RWPE2 (cell line): ENCODE results near the gene MXD3.
"Not testable (repeated sequence)": the region's sequence is repeated elsewhere in the genome, so short reads cannot be mapped to it uniquely, and the experiment has no call there.

Experiments
- ATAC-seq: fragments of 200-7000 bp; cut with Tn5 transposase; 3 replicates; pipeline ENCODE4 v1.9.1; 2021; ENCODE audit warnings: low read depth
- DNase-seq: peaks from one replicate; pipeline ENCODE4 v3.0.0-alpha.2; 2020; ENCODE audit warnings: low spot score
- H3K27ac ChIP-seq: fragments of 450-650 bp; 2 replicates; pipeline ENCODE4 v1.5.1; 2017; ENCODE audit warnings: mild to moderate bottlenecking; ENCODE audit not compliant: poor library complexity, severe bottlenecking
- H3K27me3 ChIP-seq: fragments of 250-450 bp; sonication (Bioruptor Pico); 2 replicates; pipeline ENCODE4 v1.5.1; 2021; ENCODE audit warnings: mild to moderate bottlenecking, moderate library complexity; ENCODE audit not compliant: insufficient read depth, poor library complexity, severe bottlenecking
- H3K36me3 ChIP-seq: fragments of 250-450 bp; sonication (Bioruptor Pico); 2 replicates; pipeline ENCODE4 v1.5.1; 2020; ENCODE audit warnings: low read depth, mild to moderate bottlenecking, moderate library complexity
- H3K4me1 ChIP-seq: fragments of 250-450 bp; sonication (Bioruptor Pico); 2 replicates; pipeline ENCODE4 v1.5.1; 2021; ENCODE audit warnings: mild to moderate bottlenecking, moderate library complexity; ENCODE audit not compliant: insufficient read depth, poor library complexity, severe bottlenecking
- H3K4me3 ChIP-seq: fragments of 250-450 bp; sonication (Bioruptor Pico); 2 replicates; pipeline ENCODE4 v1.5.1; 2021; ENCODE audit warnings: mild to moderate bottlenecking, moderate library complexity; ENCODE audit not compliant: severe bottlenecking
- H3K9me3 ChIP-seq: fragments of 250-450 bp; sonication (Bioruptor Pico); 2 replicates; pipeline ENCODE4 v1.5.1; 2021; ENCODE audit warnings: mild to moderate bottlenecking, moderate library complexity; ENCODE audit not compliant: severe bottlenecking
- TF ChIP-seq, protein P1 (sequence below): fragments of 450-650 bp; IDR thresholded peaks from one replicate; pipeline ENCODE4 v1.5.1; 2017; ENCODE audit warnings: mild to moderate bottlenecking, moderate library complexity; ENCODE audit not compliant: poor library complexity, severe bottlenecking

MXD3 gene, protein sequence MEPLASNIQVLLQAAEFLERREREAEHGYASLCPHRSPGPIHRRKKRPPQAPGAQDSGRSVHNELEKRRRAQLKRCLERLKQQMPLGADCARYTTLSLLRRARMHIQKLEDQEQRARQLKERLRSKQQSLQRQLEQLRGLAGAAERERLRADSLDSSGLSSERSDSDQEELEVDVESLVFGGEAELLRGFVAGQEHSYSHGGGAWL

DNA sequence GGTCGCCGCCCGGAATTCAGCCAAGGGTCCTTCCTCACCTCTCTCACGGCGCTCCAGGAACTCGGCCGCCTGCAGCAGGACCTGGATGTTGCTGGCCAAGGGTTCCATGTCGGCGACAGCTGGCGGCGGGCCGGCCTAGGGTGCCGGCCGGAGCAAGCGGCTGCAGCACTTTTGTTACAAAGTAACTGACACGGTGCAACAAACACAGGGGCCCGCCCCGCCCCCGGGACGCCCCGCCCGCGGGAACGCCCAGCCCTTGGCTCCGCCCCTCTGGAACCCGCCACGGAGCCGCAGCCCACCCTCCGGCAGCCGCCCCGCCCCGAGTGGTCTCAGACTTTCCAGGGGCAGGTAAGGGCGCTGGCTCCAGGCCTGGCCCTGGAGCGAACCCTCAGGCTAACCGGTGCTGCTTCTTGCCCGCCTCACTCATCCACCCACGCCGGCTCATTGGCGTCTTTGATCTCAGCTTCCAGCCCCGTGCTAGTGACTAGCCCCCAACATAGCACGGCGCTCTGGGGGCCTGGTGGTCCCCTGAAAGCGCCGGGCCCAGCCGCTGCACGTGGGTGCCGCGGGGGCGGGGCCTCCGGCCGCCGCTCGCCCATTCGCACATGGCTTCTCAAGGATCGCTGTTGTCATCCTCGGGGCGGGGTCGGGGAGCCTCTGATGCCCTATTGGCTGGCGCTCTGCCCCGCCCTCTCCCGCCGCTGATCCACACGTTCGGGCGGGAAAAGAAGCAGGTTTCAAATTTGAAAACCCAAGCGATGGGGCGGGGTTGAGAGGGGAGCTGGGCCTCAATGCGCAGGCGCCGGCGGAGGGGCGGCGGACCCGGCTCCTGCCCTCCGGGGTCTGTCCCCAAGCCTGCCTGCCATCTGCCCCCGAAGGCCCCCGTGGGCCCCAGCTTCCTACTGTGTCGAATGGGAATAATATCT lies at the start of gene MXD3:
MXD3 (minus strand) TSS at position 176 of the 926 bp plus-strand sequence; CDS start at position 108, 68 bp downstream.
- ATAC-seq (peak; percentile 73), DNase-seq (peak; percentile 100)
- H3K9me3 ChIP-seq, result no peaks in the 10 kb centered on the region
- H3K4me3 ChIP-seq, result peak within 1 kb of the TSS; percentile 50
- no peaks in the 10 kb centered on the region for H3K4me1 ChIP-seq
- peaks cover 22% of the 10 kb centered on the region for H3K36me3 ChIP-seq
- no peaks in the 10 kb centered on the region for H3K27me3 ChIP-seq
- TF ChIP-seq, protein P1, sequence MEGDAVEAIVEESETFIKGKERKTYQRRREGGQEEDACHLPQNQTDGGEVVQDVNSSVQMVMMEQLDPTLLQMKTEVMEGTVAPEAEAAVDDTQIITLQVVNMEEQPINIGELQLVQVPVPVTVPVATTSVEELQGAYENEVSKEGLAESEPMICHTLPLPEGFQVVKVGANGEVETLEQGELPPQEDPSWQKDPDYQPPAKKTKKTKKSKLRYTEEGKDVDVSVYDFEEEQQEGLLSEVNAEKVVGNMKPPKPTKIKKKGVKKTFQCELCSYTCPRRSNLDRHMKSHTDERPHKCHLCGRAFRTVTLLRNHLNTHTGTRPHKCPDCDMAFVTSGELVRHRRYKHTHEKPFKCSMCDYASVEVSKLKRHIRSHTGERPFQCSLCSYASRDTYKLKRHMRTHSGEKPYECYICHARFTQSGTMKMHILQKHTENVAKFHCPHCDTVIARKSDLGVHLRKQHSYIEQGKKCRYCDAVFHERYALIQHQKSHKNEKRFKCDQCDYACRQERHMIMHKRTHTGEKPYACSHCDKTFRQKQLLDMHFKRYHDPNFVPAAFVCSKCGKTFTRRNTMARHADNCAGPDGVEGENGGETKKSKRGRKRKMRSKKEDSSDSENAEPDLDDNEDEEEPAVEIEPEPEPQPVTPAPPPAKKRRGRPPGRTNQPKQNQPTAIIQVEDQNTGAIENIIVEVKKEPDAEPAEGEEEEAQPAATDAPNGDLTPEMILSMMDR, result no peak
- H3K27ac ChIP-seq, result peak within 1 kb of the TSS; percentile 59

DNA sequence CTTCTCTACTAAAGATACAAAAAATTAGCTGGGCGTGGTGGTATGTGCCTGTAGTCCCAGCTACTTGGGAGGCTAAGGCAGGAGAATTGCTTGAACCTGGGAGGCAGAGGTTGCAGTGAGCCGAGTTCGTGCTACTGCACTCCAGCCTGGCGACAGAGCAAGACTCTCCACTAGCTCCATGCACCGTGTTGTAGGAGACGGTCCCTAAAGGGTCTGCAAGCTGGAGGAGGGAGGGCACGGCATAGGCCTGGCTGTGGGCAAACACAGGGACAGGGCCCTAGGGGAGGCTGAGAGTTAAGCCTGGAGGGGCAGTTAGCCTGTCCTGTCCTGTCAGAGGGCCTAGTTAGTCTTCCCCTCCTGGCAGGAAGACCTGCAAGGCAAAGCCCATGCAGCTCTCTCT lies 49.0 kb upstream of the MXD3 start:
- not testable (repeated sequence) for H3K4me3 ChIP-seq, H3K27me3 ChIP-seq, H3K27ac ChIP-seq, H3K36me3 ChIP-seq, H3K9me3 ChIP-seq, ATAC-seq, DNase-seq
- H3K4me1 ChIP-seq, result peaks cover 11% of the 10 kb centered on the region

DNA sequence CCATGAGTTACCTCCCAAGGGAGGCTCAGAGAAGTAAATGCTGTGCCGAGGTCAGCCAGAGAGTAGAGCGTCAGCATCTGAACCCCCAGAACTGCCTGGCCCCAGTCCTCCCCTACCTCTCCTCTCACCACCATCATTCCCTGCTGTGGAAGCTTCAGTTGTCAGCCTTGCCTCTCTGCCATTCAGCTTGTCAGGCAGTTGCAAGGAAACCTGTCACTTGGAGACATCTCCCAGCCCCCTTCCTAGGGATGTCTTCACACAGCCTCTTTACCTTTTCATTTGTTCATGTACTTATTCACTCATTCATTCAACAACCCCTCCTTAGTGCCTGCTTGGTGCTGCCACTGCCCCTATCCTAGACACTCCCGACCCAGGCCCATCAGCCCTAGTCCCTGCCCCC lies 48.2 kb upstream of the MXD3 start:
- TF ChIP-seq, protein P1, result no peak
- Histone ChIP-seq H3K36me3 (no peaks in the 10 kb centered on the region), H3K4me1 (peaks cover 11% of the 10 kb centered on the region), H3K27me3 (no peaks in the 10 kb centered on the region), H3K9me3 (no peaks in the 10 kb centered on the region), H3K4me3 (no peak overlapping the region), H3K27ac (no peak overlapping the region)
- DNase-seq, result no peak
- no peak for ATAC-seq

DNA sequence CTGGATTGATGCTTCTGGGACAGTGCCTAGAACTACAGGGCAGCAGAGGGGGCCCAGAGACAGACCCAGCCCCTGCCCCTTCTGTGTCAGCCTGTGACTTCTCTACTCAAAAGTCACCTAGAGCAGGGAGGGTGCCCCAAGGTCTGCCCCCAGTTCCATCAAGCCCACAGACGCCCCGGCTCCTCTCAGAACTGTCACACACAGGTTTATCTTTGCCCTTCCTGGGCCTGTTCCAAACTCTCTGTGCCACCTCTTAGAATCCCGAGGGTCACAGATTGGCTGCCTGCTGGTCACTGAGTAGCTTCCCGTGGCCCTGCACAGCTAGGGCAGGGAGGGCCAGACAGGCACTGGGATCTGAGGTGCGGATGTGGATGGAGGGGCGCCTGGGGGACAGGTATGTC lies 47.8 kb upstream of the MXD3 start:
- H3K9me3 ChIP-seq, result no peaks in the 10 kb centered on the region
- H3K4me1 ChIP-seq, result peaks cover 11% of the 10 kb centered on the region
- DNase-seq (no peak), ATAC-seq (no peak)
- H3K36me3 ChIP-seq, result no peaks in the 10 kb centered on the region
- TF ChIP-seq, protein P1, result no peak
- no peak overlapping the region for H3K27ac ChIP-seq
- H3K27me3 ChIP-seq, result no peaks in the 10 kb centered on the region
- H3K4me3 ChIP-seq, result no peak overlapping the region

DNA sequence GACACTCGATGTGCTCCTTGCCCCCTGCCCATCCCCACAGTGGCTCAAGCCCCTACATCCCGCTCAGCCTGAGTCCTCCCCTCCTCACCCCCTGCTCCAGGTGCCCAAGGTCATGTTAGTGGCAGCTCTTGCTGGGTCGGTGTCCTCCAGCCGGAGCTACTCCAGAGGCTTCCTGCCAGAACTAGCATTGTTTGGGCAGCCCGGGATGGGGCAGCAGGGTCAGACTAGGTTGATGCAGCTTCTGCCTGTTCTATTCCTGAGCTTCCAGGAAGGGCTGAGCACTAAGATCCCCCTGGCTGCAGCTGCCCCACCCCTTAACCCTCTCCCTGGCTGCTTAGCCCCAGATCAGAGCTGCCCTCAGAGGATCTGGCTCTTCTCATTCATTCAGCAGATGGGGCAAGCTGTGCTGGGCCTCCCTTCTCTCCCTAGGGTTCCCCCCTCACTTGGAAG lies 46.7 kb upstream of the MXD3 start:
- peaks cover 5% of the 10 kb centered on the region for H3K4me1 ChIP-seq
- no peaks in the 10 kb centered on the region for H3K36me3 ChIP-seq
- H3K4me3 ChIP-seq, result peak overlapping the region; percentile 36
- TF ChIP-seq, protein P1, result no peak
- peak overlapping the region; percentile 11 for H3K27ac ChIP-seq
- H3K9me3 ChIP-seq, result no peaks in the 10 kb centered on the region
- no peaks in the 10 kb centered on the region for H3K27me3 ChIP-seq
- no peak for ATAC-seq
- no peak for DNase-seq
